H1 (cell line): Measurements from ENCODE around the gene TAF6. TPM values are rescaled to one million over a fixed set of nuclear protein-coding genes. Genes with fewer than 3 reads are reported as not detected.
A peak's percentile ranks its signal among the peaks of the same experiment; 100 is the strongest.

ENCODE experiments used
- CTCF ChIA-PET: fragments of 300-600 bp; sonication (Branson Sonifier 250); formaldehyde crosslinking; loops from one replicate; lab custom pipeline; 2021; ENCODE audit not compliant: partially characterized antibody; lab: Charles Lee
- POLR2A ChIA-PET: fragments of 300-600 bp; sonication (Branson Sonifier 250); formaldehyde crosslinking; loops from one replicate; lab custom pipeline; 2021; ENCODE audit warnings: inconsistent platforms; ENCODE audit not compliant: partially characterized antibody; lab: Charles Lee
- DNase-seq, 2 experiments: peaks; one replicate each; pipeline versions ENCODE4 v3.0.0 to v3.0.0-alpha.2; 2010 to 2022; ENCODE audit warnings: low spot score in 2 of 2, low read depth in 1 of 2, mixed read lengths in 1 of 2
- FAIRE-seq: peaks from 2 replicates; lab custom pipeline; 2011; peaks lifted over from hg19 to GRCh38; lab: Jason Lieb, UNC
- H2AFZ ChIP-seq: 2 replicates; pipeline ENCODE4 v1.8.1; 2012; ENCODE audit warnings: low read length, inconsistent platforms
- H2AK5ac ChIP-seq: 2 replicates; pipeline ENCODE4 v1.6.1; 2013; ENCODE audit warnings: low read depth, low read length
- H2BK120ac ChIP-seq: replicated peaks from 2 replicates; pipeline ENCODE3; 2013; ENCODE audit warnings: low read depth, low read length, inconsistent platforms
- H2BK12ac ChIP-seq: 2 replicates; pipeline ENCODE4 v1.6.1; 2013; ENCODE audit warnings: low read depth, low read length
- H2BK15ac ChIP-seq: 2 replicates; pipeline ENCODE4 v1.6.1; 2013; ENCODE audit warnings: low read length
- H2BK20ac ChIP-seq: 2 replicates; pipeline ENCODE4 v1.6.1; 2013; ENCODE audit warnings: low read length
- H2BK5ac ChIP-seq: 2 replicates; pipeline ENCODE4 v1.6.1; 2013; ENCODE audit warnings: low read depth, low read length
- H3K14ac ChIP-seq: 2 replicates; pipeline ENCODE4 v1.6.1; 2013; ENCODE audit warnings: inconsistent platforms; ENCODE audit not compliant: insufficient read length
- H3K18ac ChIP-seq: 2 replicates; pipeline ENCODE4 v1.6.1; 2013; ENCODE audit warnings: low read length; ENCODE audit errors: extremely low read depth
- H3K23ac ChIP-seq: 2 replicates; pipeline ENCODE4 v1.6.1; 2013; ENCODE audit warnings: inconsistent platforms; ENCODE audit not compliant: insufficient read length
- H3K23me2 ChIP-seq: 2 replicates; pipeline ENCODE4 v1.6.1; 2013; ENCODE audit warnings: low read depth, low read length
- H3K27ac ChIP-seq: 2 replicates; pipeline ENCODE4 v1.6.1; 2011; ENCODE audit warnings: low read depth, low read length, inconsistent platforms
- H3K27me3 ChIP-seq, 4 experiments: replicated peaks in 1 of 4; 1 replicate in 1 of 4; 2 replicates in 3 of 4; pipeline versions ENCODE4 v1.6.1 to v1.8.1; 2011 to 2013; ENCODE audit warnings: low read length in 3 of 4, mild to moderate bottlenecking in 3 of 4, inconsistent platforms in 2 of 4, mixed read lengths in 2 of 4, moderate library complexity in 1 of 4; ENCODE audit not compliant: control insufficient read depth in 3 of 4, insufficient read depth in 3 of 4; ENCODE audit errors: extremely low read depth in 1 of 4
- H3K36me3 ChIP-seq, 4 experiments: 2 replicates each; pipeline versions ENCODE4 v1.6.1 to v1.8.1; 2011 to 2013; ENCODE audit warnings: mild to moderate bottlenecking in 4 of 4, low read length in 3 of 4, moderate library complexity in 2 of 4, control low read depth in 1 of 4, inconsistent platforms in 1 of 4; ENCODE audit not compliant: insufficient read depth in 4 of 4, control insufficient read depth in 2 of 4
- H3K4ac ChIP-seq: replicated peaks from 2 replicates; pipeline ENCODE3; 2013; ENCODE audit warnings: low read length, low read depth, mixed read lengths, inconsistent platforms; ENCODE audit not compliant: insufficient read length
- H3K4me1 ChIP-seq, 4 experiments: replicated peaks in 1 of 4; 1 replicate in 1 of 4; 2 replicates in 3 of 4; pipeline versions ENCODE4 v1.6.1 to v1.8.1; 2011 to 2013; ENCODE audit warnings: low read length in 3 of 4, inconsistent platforms in 2 of 4, mixed read lengths in 1 of 4; ENCODE audit not compliant: insufficient read depth in 4 of 4, control insufficient read depth in 3 of 4
- H3K4me2 ChIP-seq, 2 experiments: 2 replicates each; pipeline versions ENCODE4 v1.6.1 to v1.8.1; 2011 to 2013; ENCODE audit warnings: low read depth in 2 of 2, low read length in 2 of 2, control low read depth in 1 of 2, inconsistent platforms in 1 of 2, mild to moderate bottlenecking in 1 of 2; ENCODE audit not compliant: insufficient read depth in 1 of 2
- H3K4me3 ChIP-seq, 4 experiments: fragments of 200-600, 300-600 bp in 1 of 4; sonication (generic), shearing (Covaris generic), sonication (Bioruptor Twin) in 1 of 4; 2 replicates each; pipeline versions ENCODE4 v1.5.1 to v1.8.1; 2011 to 2016; ENCODE audit warnings: low read length in 4 of 4, low read depth in 3 of 4, control low read depth in 2 of 4, inconsistent platforms in 2 of 4, mild to moderate bottlenecking in 2 of 4, mixed read lengths in 1 of 4, moderate library complexity in 1 of 4; ENCODE audit not compliant: insufficient read depth in 2 of 4; ENCODE audit errors: extremely low read depth in 1 of 4
- H3K56ac ChIP-seq: replicated peaks from 2 replicates; pipeline ENCODE3; 2013; ENCODE audit warnings: low read depth, mild to moderate bottlenecking, mixed read lengths, low read length, inconsistent platforms; ENCODE audit not compliant: insufficient read length
- H3K79me1 ChIP-seq: 2 replicates; pipeline ENCODE4 v1.6.1; 2013; ENCODE audit warnings: low read depth, low read length, control low read depth
- H3K79me2 ChIP-seq, 2 experiments: 2 replicates each; pipeline versions ENCODE4 v1.6.1 to v1.8.1; 2012 to 2013; ENCODE audit warnings: low read length in 2 of 2, mild to moderate bottlenecking in 2 of 2, inconsistent platforms in 1 of 2; ENCODE audit not compliant: insufficient read depth in 2 of 2, control insufficient read depth in 1 of 2
- H3K9ac ChIP-seq, 4 experiments: replicated peaks in 1 of 4; 1 replicate in 1 of 4; 2 replicates in 3 of 4; pipeline versions ENCODE4 v1.6.1 to v1.8.1; 2011 to 2013; ENCODE audit warnings: low read depth in 3 of 4, low read length in 3 of 4, control low read depth in 2 of 4, mild to moderate bottlenecking in 2 of 4, moderate library complexity in 2 of 4, inconsistent platforms in 1 of 4; ENCODE audit errors: extremely low read depth in 1 of 4
- H3K9me3 ChIP-seq, 2 experiments: 2 replicates each; pipeline versions ENCODE4 v1.6.1 to v1.8.1; 2012 to 2013; ENCODE audit warnings: mild to moderate bottlenecking in 2 of 2, moderate library complexity in 2 of 2, control low read depth in 1 of 2, inconsistent platforms in 1 of 2, low read depth in 1 of 2, low read length in 1 of 2, mixed read lengths in 1 of 2; ENCODE audit not compliant: insufficient read depth in 2 of 2
- H4K20me1 ChIP-seq, 2 experiments: replicated peaks in 1 of 2; 2 replicates each; pipeline versions ENCODE3 to v1.8.1; 2011 to 2013; ENCODE audit warnings: inconsistent platforms in 2 of 2, low read length in 2 of 2, mild to moderate bottlenecking in 1 of 2; ENCODE audit not compliant: insufficient read depth in 2 of 2, control insufficient read depth in 1 of 2
- H4K5ac ChIP-seq: 2 replicates; pipeline ENCODE4 v1.6.1; 2013; ENCODE audit warnings: low read length, low read depth, mixed read lengths, inconsistent platforms; ENCODE audit not compliant: insufficient read length
- H4K8ac ChIP-seq: 2 replicates; pipeline ENCODE4 v1.8.0; 2013; ENCODE audit warnings: mild to moderate bottlenecking, moderate library complexity, low read length, inconsistent platforms; ENCODE audit not compliant: insufficient read depth; ENCODE audit errors: extremely low read depth
- H4K91ac ChIP-seq: replicated peaks from 2 replicates; pipeline ENCODE3; 2013; ENCODE audit warnings: low read length, mixed read lengths, inconsistent platforms; ENCODE audit not compliant: insufficient read length
- JUN ChIP-seq: IDR thresholded peaks from 2 replicates; pipeline ENCODE4 v1.6.1; 2011; ENCODE audit warnings: low read depth, mild to moderate bottlenecking, improper control_type of control experiment, low read length
- POU5F1 ChIP-seq: IDR thresholded peaks from 2 replicates; pipeline ENCODE4 v1.6.1; 2011; ENCODE audit warnings: low read depth, mild to moderate bottlenecking, low read length, moderate library complexity
- WGBS, 2 experiments: shearing (Covaris generic) in 1 of 2; methylation state at CpG; one replicate each; pipeline versions ENCODE4 v1.1.6 to v1.1.7; 2013 to 2015; ENCODE audit warnings: low lambda C conversion rate in 2 of 2, mixed read lengths in 2 of 2, inconsistent platforms in 1 of 2, low coverage in 1 of 2, missing lambda C conversion rate in 1 of 2; ENCODE audit not compliant: insufficient replicate concordance in 2 of 2, insufficient coverage in 1 of 2, insufficient read length in 1 of 2; ENCODE audit errors: extremely low coverage in 1 of 2, missing lambda C conversion rate in 1 of 2; 5-methylcytosine and 5-hydroxymethylcytosine counted together
- polyA plus RNA-seq, 7 experiments: library from polyadenylated mRNA; depleted of rRNA in 3 of 7; stranded (reverse) in 5 of 7; unstranded in 2 of 7; fragments of >200 nt in 5 of 7; fragments of 200-250 nt in 2 of 7; gene quantifications; 1 replicate in 5 of 7; 2 replicates in 1 of 7; 4 replicates in 1 of 7; pipeline versions ENCODE4 v1.2.1 to v1.2.3, GENCODE V29; 2011 to 2013; ENCODE audit warnings: missing spikeins in 2 of 7, mixed read lengths in 2 of 7
- total RNA-seq: library from RNA; stranded (reverse); fragmentation: NEBNext Ultra II Directional; extraction: Animal tissue kit (Norgen Biotek cat#: 25700); gene quantifications from 2 replicates; pipeline ENCODE4 v1.2.1, GENCODE V29; 2021

The TAF6 gene
- total and polyA plus RNA-seq, 2 of the 8 experiments (the other 6 are each of a cell fraction or from before 2014, with no cell fraction given): 66.7 to 101 TPM

- H3K4me2 ChIP-seq: peak overlapping the region; percentile 75 to 94; a peak in 3 of 4 replicates
- no peaks in the 10 kb centered on the region for H3K27me3 ChIP-seq
- H2BK5ac ChIP-seq: no peak overlapping the region
- no peak overlapping the region for H4K5ac ChIP-seq
- no peak overlapping the region for H2BK20ac ChIP-seq
- peak overlapping the region; percentile 38; the same call in 1 of the 2 replicates for H4K8ac ChIP-seq
- H3K4me3 ChIP-seq: peak overlapping the region in 2 of 4 experiments; percentile 5 to 88; a peak in 2 of 8 replicates
- H4K20me1 ChIP-seq: peaks cover 12 to 32% of the 10 kb centered on the region in 2 experiments
- no peak overlapping the region for H4K91ac ChIP-seq
- H3K23me2 ChIP-seq: peaks cover 6% of the 10 kb centered on the region
- FAIRE-seq: no peak
- H3K18ac ChIP-seq: no peak overlapping the region
- no peaks in the 10 kb centered on the region for H3K9me3 ChIP-seq
- H2BK15ac ChIP-seq: no peak overlapping the region
- peaks cover 0 to 12% (median 8%) of the 10 kb centered on the region in 4 experiments; a peak in 5 of 7 replicates for H3K4me1 ChIP-seq
- 72% methylated on average over 5 of the region's 5 CpGs; no CpG with 5 or more reads in 1 of the 2 experiments for WGBS, 2 experiments
- no peaks in the 10 kb centered on the region for H3K79me2 ChIP-seq
- POLR2A ChIA-PET: interaction anchor here (0.8 to 9.9 kb wide), 14 partner anchors 7 to 271 kb away, joined by 3 to 145 read pairs (median 6); partner anchors contain the start of genes AP4M1, GAL3ST4, GPC2 and LAMTOR4
- H3K56ac ChIP-seq: no peak overlapping the region
- H2BK12ac ChIP-seq: no peak overlapping the region
- CTCF ChIA-PET: interaction anchor here (1.1 to 7.9 kb wide), 6 partner anchors 10 to 60 kb away, joined by 3 to 83 read pairs (median 4); no protein-coding TSS in a partner anchor
- peak overlapping the region in 1 of 4 experiments; percentile 24; a peak in 1 of 7 replicates for H3K9ac ChIP-seq
- no peak overlapping the region for H2AK5ac ChIP-seq
- no peak for DNase-seq
- H2BK120ac ChIP-seq: no peak overlapping the region
- H3K79me1 ChIP-seq: no peaks in the 10 kb centered on the region; the same call in 1 of the 2 replicates
- no peak overlapping the region for H3K23ac ChIP-seq
- no peak for TF ChIP-seq POU5F1
- TF ChIP-seq JUN: no peak
- H3K36me3 ChIP-seq: peaks cover 8 to 44% (median 24%) of the 10 kb centered on the region in 4 experiments
- no peak overlapping the region for H3K4ac ChIP-seq
- H3K27ac ChIP-seq: no peak overlapping the region
- H2AFZ ChIP-seq: no peak overlapping the region
- no peak overlapping the region for H3K14ac ChIP-seq
Observed at GRCh38 chr7:100157069-100157333, 37.8 kb upstream of the TAF6 start.
